Measurements from ENCODE around the gene LTBP3. TPM values are rescaled to one million over a fixed set of nuclear protein-coding genes. Genes with fewer than 3 reads are reported as not detected.

Gene LTBP3
- total and polyA plus RNA-seq, 11 donors: 26.3 to 125 (median 75.6) TPM

Other genes with a start within 250 kb of the LTBP3 start
- gene CDC42EP2, start 243.5 kb downstream of the LTBP3 start, total RNA-seq: 10 to 100 TPM in 4 of 9 donors, 1 to 10 TPM in 5; 3.3 to 25.0 (median 8.9) TPM
- gene CDC42EP2, start 243.5 kb downstream of the LTBP3 start, polyA plus RNA-seq: 10 to 100 TPM; 10.3 to 16.3 TPM
- gene DPF2, start 224.5 kb downstream of the LTBP3 start, total RNA-seq: 10 to 100 TPM; 41.0 to 55.4 (median 46.2) TPM
- 10 to 100 TPM; 22.9 to 35.1 TPM for gene DPF2, start 224.5 kb downstream of the LTBP3 start, polyA plus RNA-seq
- under 1 TPM in 7 of 9 donors, not detected in 2; 0.19 to 0.91 (median 0.47) TPM for gene TIGD3, start 203.6 kb downstream of the LTBP3 start, total RNA-seq
- under 1 TPM; 0.29 to 0.42 TPM for gene TIGD3, start 203.6 kb downstream of the LTBP3 start, polyA plus RNA-seq
- 10 to 100 TPM in 1 of 9 donors, 1 to 10 TPM in 8; 3.8 to 11.6 (median 6.6) TPM for gene SLC25A45, start 175.7 kb downstream of the LTBP3 start, total RNA-seq
- gene SLC25A45, start 175.7 kb downstream of the LTBP3 start, polyA plus RNA-seq: 1 to 10 TPM; 3.8 to 6.6 TPM
- gene FRMD8, start 171.7 kb downstream of the LTBP3 start, total RNA-seq: 10 to 100 TPM in 7 of 9 donors, 1 to 10 TPM in 2; 6.1 to 24.1 (median 11.3) TPM
- gene FRMD8, start 171.7 kb downstream of the LTBP3 start, polyA plus RNA-seq: 10 to 100 TPM in 1 of 2 donors, 1 to 10 TPM in 1; 8.0 to 16.3 TPM
- gene NEAT1, start 135.6 kb downstream of the LTBP3 start, total RNA-seq: 100 to 1,000 TPM in 7 of 9 donors, 10 to 100 TPM in 2; 17.0 to 760 (median 507) TPM
- 100 to 1,000 TPM; 104 to 532 TPM for gene NEAT1, start 135.6 kb downstream of the LTBP3 start, polyA plus RNA-seq
- gene MALAT1, start 59.3 kb downstream of the LTBP3 start, total RNA-seq: 1,000 to 10,000 TPM; 1,047 to 9,662 (median 6,606) TPM
- 1,000 to 10,000 TPM; 1,168 to 4,497 TPM for gene MALAT1, start 59.3 kb downstream of the LTBP3 start, polyA plus RNA-seq
- 100 to 1,000 TPM in 1 of 9 donors, 10 to 100 TPM in 8; 51.6 to 135 (median 62.2) TPM for gene SCYL1, start 33.3 kb downstream of the LTBP3 start, total RNA-seq
- 10 to 100 TPM; 86.6 to 90.2 TPM for gene SCYL1, start 33.3 kb downstream of the LTBP3 start, polyA plus RNA-seq
- 10 to 100 TPM; 23.2 to 63.6 (median 33.9) TPM for gene ZNRD2, start 12.1 kb upstream of the LTBP3 start, total RNA-seq
- gene ZNRD2, start 12.1 kb upstream of the LTBP3 start, polyA plus RNA-seq: 100 to 1,000 TPM in 1 of 2 donors, 10 to 100 TPM in 1; 49.7 to 101 TPM
- gene FAM89B, start 14.2 kb upstream of the LTBP3 start, total RNA-seq: 10 to 100 TPM; 25.8 to 87.9 (median 38.4) TPM
- 10 to 100 TPM; 46.6 to 50.0 TPM for gene FAM89B, start 14.2 kb upstream of the LTBP3 start, polyA plus RNA-seq
- gene EHBP1L1, start 17.7 kb upstream of the LTBP3 start, total RNA-seq: 100 to 1,000 TPM in 3 of 9 donors, 10 to 100 TPM in 6; 37.4 to 144 (median 80.9) TPM
- 10 to 100 TPM; 52.3 to 71.4 TPM for gene EHBP1L1, start 17.7 kb upstream of the LTBP3 start, polyA plus RNA-seq
- under 1 TPM in 7 of 9 donors, not detected in 2; 0.18 to 0.75 (median 0.41) TPM for gene KCNK7, start 37.4 kb upstream of the LTBP3 start, total RNA-seq
- gene KCNK7, start 37.4 kb upstream of the LTBP3 start, polyA plus RNA-seq: 1 to 10 TPM in 1 of 2 donors, under 1 TPM in 1; 0.42 to 1.6 TPM
- gene MAP3K11, start 55.9 kb upstream of the LTBP3 start, total RNA-seq: 10 to 100 TPM; 26.2 to 68.6 (median 31.4) TPM
- 10 to 100 TPM; 29.4 to 39.3 TPM for gene MAP3K11, start 55.9 kb upstream of the LTBP3 start, polyA plus RNA-seq
- 10 to 100 TPM in 8 of 9 donors, 1 to 10 TPM in 1; 9.5 to 23.4 (median 15.4) TPM for gene PCNX3, start 57.4 kb upstream of the LTBP3 start, total RNA-seq
- 10 to 100 TPM in 1 of 2 donors, 1 to 10 TPM in 1; 7.1 to 14.0 TPM for gene PCNX3, start 57.4 kb upstream of the LTBP3 start, polyA plus RNA-seq
- gene SIPA1, start 79.7 kb upstream of the LTBP3 start, total RNA-seq: 10 to 100 TPM; 17.0 to 63.3 (median 21.6) TPM
- 10 to 100 TPM; 26.5 to 35.5 TPM for gene SIPA1, start 79.7 kb upstream of the LTBP3 start, polyA plus RNA-seq
- gene RELA, start 104.6 kb upstream of the LTBP3 start, total RNA-seq: 10 to 100 TPM; 31.2 to 86.4 (median 42.3) TPM
- gene RELA, start 104.6 kb upstream of the LTBP3 start, polyA plus RNA-seq: 10 to 100 TPM; 22.2 to 49.5 TPM
- gene KAT5, start 153.9 kb upstream of the LTBP3 start, total RNA-seq: 10 to 100 TPM; 36.4 to 52.5 (median 40.1) TPM
- 10 to 100 TPM; 39.4 to 62.5 TPM for gene KAT5, start 153.9 kb upstream of the LTBP3 start, polyA plus RNA-seq
- gene RNASEH2C, start 162.4 kb upstream of the LTBP3 start, total RNA-seq: 100 to 1,000 TPM in 2 of 9 donors, 10 to 100 TPM in 7; 31.7 to 131 (median 44.6) TPM
- 100 to 1,000 TPM in 1 of 2 donors, 10 to 100 TPM in 1; 90.5 to 120 TPM for gene RNASEH2C, start 162.4 kb upstream of the LTBP3 start, polyA plus RNA-seq
- gene AP5B1, start 222.6 kb upstream of the LTBP3 start, total RNA-seq: 10 to 100 TPM in 2 of 9 donors, 1 to 10 TPM in 7; 5.4 to 17.7 (median 8.7) TPM
- 1 to 10 TPM; 4.4 to 9.5 TPM for gene AP5B1, start 222.6 kb upstream of the LTBP3 start, polyA plus RNA-seq
- gene OVOL1, start 228.7 kb upstream of the LTBP3 start, total RNA-seq: not detected
- not detected for gene OVOL1, start 228.7 kb upstream of the LTBP3 start, polyA plus RNA-seq

Measured in heart left ventricle (tissue), 11 donors.